HCT116 (cell line): Measurements from ENCODE around the gene RYR3.

ENCODE experiments used
- ATF3 ChIP-seq: IDR thresholded peaks from 2 replicates; pipeline ENCODE4 v1.6.1; 2012
- EZH2 ChIP-seq: fragments of 200-600 bp; sonication (generic); IDR thresholded peaks from 2 replicates; pipeline ENCODE4 v1.6.1; 2017; ENCODE audit warnings: antibody characterized with exemption, mixed run types
- EZH2phosphoT487 ChIP-seq: fragments of 200-600 bp; IDR thresholded peaks from 2 replicates; pipeline ENCODE4 v1.6.1; 2018; ENCODE audit warnings: antibody characterized with exemption, borderline replicate concordance
- JUND ChIP-seq: IDR thresholded peaks from 2 replicates; pipeline ENCODE4 v1.6.1; 2012
- POLR2AphosphoS5 ChIP-seq: IDR thresholded peaks from 2 replicates; pipeline ENCODE4 v1.6.1; 2011; ENCODE audit warnings: mild to moderate bottlenecking, low read depth, low read length, moderate library complexity
- RAD21 ChIP-seq: IDR thresholded peaks from 2 replicates; pipeline ENCODE4 v1.6.1; 2012; ENCODE audit warnings: low read depth, mild to moderate bottlenecking
- SP1 ChIP-seq: IDR thresholded peaks from 2 replicates; pipeline ENCODE4 v1.6.1; 2012; ENCODE audit warnings: low read depth
- SRF ChIP-seq: IDR thresholded peaks from 2 replicates; pipeline ENCODE4 v1.6.1; 2012; ENCODE audit warnings: low read depth
- TCF7L2 ChIP-seq: IDR thresholded peaks from 2 replicates; pipeline ENCODE4 v1.7.0; 2011; ENCODE audit warnings: borderline replicate concordance, inconsistent platforms; ENCODE audit not compliant: insufficient read depth, insufficient read length; ENCODE audit errors: extremely low read depth
- ZFX ChIP-seq: fragments of 450-650 bp; IDR thresholded peaks from 2 replicates; pipeline ENCODE4 v1.6.1; 2017
- TF ChIP-seq, protein P1 (sequence below), 3 experiments: fragments of 200-600 bp in 1 of 3; sonication (generic) in 1 of 3; IDR thresholded peaks in 2 of 3; conservative IDR thresholded peaks in 1 of 3; 2 replicates each; pipeline ENCODE4 v1.5.1; 2012 to 2017; ENCODE audit warnings: low read depth in 2 of 3, low read length in 2 of 3, antibody characterized with exemption in 1 of 3, borderline replicate concordance in 1 of 3, control low read depth in 1 of 3, mild to moderate bottlenecking in 1 of 3, mixed read lengths in 1 of 3, mixed run types in 1 of 3, moderate library complexity in 1 of 3; ENCODE audit not compliant: insufficient read depth in 1 of 3
- TF ChIP-seq, protein P2 (sequence below): IDR thresholded peaks from 2 replicates; pipeline ENCODE4 v1.6.1; 2012

- TF ChIP-seq ZFX, result no peak
- TF ChIP-seq, protein P1, sequence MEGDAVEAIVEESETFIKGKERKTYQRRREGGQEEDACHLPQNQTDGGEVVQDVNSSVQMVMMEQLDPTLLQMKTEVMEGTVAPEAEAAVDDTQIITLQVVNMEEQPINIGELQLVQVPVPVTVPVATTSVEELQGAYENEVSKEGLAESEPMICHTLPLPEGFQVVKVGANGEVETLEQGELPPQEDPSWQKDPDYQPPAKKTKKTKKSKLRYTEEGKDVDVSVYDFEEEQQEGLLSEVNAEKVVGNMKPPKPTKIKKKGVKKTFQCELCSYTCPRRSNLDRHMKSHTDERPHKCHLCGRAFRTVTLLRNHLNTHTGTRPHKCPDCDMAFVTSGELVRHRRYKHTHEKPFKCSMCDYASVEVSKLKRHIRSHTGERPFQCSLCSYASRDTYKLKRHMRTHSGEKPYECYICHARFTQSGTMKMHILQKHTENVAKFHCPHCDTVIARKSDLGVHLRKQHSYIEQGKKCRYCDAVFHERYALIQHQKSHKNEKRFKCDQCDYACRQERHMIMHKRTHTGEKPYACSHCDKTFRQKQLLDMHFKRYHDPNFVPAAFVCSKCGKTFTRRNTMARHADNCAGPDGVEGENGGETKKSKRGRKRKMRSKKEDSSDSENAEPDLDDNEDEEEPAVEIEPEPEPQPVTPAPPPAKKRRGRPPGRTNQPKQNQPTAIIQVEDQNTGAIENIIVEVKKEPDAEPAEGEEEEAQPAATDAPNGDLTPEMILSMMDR (IDR thresholded peaks at IDR 0.05 in 2 of 3, conservative IDR thresholded peaks at IDR 0.05 in 1 of 3; ENCODE audit: borderline replicate concordance in 1 of 3, insufficient read depth in 1 of 3, low read depth in 2 of 3, low read length in 2 of 3), result no peak
- no peak for TF ChIP-seq JUND
- TF ChIP-seq ATF3, result no peak
- no peak for TF ChIP-seq RAD21
- no peak for TF ChIP-seq POLR2AphosphoS5
- TF ChIP-seq, protein P2, sequence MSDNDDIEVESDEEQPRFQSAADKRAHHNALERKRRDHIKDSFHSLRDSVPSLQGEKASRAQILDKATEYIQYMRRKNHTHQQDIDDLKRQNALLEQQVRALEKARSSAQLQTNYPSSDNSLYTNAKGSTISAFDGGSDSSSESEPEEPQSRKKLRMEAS, result no peak
- TF ChIP-seq SP1, result no peak
- no peak for TF ChIP-seq EZH2phosphoT487
- TF ChIP-seq EZH2, result no peak
- TF ChIP-seq SRF, result no peak
- no peak for TF ChIP-seq TCF7L2
Observed at GRCh38 chr15:33490703-33491102, 179.9 kb downstream of the RYR3 start.
